ENCODE results near the gene MVB12B. TPM values are rescaled to one million over a fixed set of nuclear protein-coding genes. Genes with fewer than 3 reads are reported as not detected.

MVB12B gene
- total RNA-seq, 4 donors from 2014 or later: 6.1 to 18.0 (median 13.2) TPM

DNA sequence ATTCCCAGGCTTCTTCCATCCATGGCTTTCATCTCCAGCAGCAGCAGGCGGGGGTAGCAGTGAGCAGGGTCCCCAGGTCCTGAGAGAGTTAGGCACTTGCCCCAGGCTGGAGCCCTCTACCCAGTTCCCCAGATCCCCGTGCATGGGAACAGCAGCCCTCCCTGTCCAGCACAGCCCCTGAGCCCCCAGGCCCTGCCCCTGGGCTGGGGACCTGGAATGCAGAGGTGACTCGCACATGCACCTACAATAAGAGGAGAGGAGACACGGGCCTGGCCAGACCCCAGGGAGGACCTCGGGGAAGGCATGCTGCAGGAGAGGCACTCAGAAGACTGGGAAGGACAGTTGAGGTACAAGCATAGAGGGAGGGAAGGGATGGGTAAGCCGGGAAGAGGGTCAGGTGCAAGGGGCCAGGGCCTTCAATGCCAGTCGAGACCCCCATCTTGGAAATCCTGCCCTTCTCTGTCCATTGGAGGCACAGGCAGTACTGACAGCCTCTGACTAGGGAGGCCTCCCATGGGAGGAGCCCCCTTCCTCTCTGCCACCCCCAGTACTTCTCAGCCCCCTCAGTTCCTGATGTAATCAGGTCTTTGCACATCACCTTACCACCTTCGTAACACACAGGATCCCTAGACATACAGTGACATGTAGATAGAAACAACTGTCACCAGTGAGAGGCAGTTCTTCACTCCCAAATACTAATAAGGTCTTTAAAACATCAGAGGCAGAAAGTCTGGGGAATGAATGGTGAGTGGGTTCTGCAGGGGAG, 151.8 kb downstream of the MVB12B start:
- Histone ChIP-seq H3K9me3 (no peaks in the 10 kb centered on the region), H3K4me3 (no peak overlapping the region), H3K27ac (no peak overlapping the region), H3K36me3 (no peaks in the 10 kb centered on the region), H3K27me3 (no peaks in the 10 kb centered on the region), H3K4me1 (no peaks in the 10 kb centered on the region)
- in situ Hi-C loops (cut with MboI; ENCODE audit: low sequenced_read_pairs in 4 of 4): loop anchor here in 3 of 4 donors (25.0 kb wide), 2 partner anchors 166 to 1066 kb away; no protein-coding TSS in a partner anchor
- intact Hi-C loops (cut with DNase I; ENCODE audit: low total_unique reads): no loop called here
- DNase-seq (no peak), ATAC-seq (no peak)
- no peak for TF ChIP-seq POLR2A (IDR thresholded peaks at IDR 0.05)
- TF ChIP-seq CTCF (IDR thresholded peaks at IDR 0.05 in 4 of 5, conservative IDR thresholded peaks at IDR 0.05 in 1 of 5): no peak

- in situ Hi-C loops (cut with MboI; ENCODE audit: low sequenced_read_pairs in 4 of 4): loop anchor here in 3 of 4 donors (25.0 kb wide), 2 partner anchors 167 to 1067 kb away; no protein-coding TSS in a partner anchor
- Histone ChIP-seq H3K9me3 (no peaks in the 10 kb centered on the region), H3K27ac (no peak overlapping the region), H3K4me3 (no peak overlapping the region), H3K4me1 (no peaks in the 10 kb centered on the region), H3K27me3 (no peaks in the 10 kb centered on the region), H3K36me3 (no peaks in the 10 kb centered on the region)
- DNase-seq: no peak
- no peak for ATAC-seq
- TF ChIP-seq CTCF (IDR thresholded peaks at IDR 0.05 in 4 of 5, conservative IDR thresholded peaks at IDR 0.05 in 1 of 5): no peak
- no peak for TF ChIP-seq POLR2A (IDR thresholded peaks at IDR 0.05)
- intact Hi-C loops (cut with DNase I; ENCODE audit: low total_unique reads): no loop called here
Observed at GRCh38 chr9:126479515-126479914, 152.9 kb downstream of the MVB12B start.

DNA sequence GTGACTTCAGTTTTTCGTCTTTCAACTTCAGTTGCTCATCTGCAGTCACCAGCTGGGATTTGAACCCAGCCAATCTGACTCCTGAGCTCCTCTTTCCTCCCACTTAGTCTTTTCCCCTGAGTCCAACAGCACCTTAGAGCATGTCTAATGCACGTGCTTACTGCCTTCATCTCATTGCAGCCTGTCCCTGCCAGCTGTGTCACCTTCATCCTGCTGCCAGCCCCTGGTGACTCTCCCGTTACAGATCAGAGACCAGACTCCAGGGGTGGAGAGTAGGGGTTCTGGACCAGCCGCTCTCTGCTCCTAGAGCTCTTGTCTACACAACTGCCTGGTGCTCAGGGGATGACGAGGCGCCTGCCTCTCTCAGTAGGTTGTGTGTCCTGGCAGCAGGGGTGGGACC, 154.2 kb downstream of the MVB12B start:
- intact Hi-C loops (cut with DNase I; ENCODE audit: low total_unique reads) (no loop called here), in situ Hi-C loops (cut with MboI; ENCODE audit: low sequenced_read_pairs in 4 of 4) (loop anchor here in 3 of 4 donors (25.0 kb wide), 2 partner anchors 169 to 1069 kb away; no protein-coding TSS in a partner anchor)
- Histone ChIP-seq H3K9me3 (no peaks in the 10 kb centered on the region), H3K36me3 (no peaks in the 10 kb centered on the region), H3K4me1 (no peaks in the 10 kb centered on the region), H3K27me3 (no peaks in the 10 kb centered on the region), H3K4me3 (no peak overlapping the region), H3K27ac (no peak overlapping the region)
- DNase-seq (no peak), ATAC-seq (peak; percentile 21 to 29)
- no peak for TF ChIP-seq POLR2A (IDR thresholded peaks at IDR 0.05)

- Histone ChIP-seq H3K9me3 (no peaks in the 10 kb centered on the region), H3K27me3 (no peaks in the 10 kb centered on the region), H3K4me3 (no peak overlapping the region), H3K27ac (peak overlapping the region in 3 of 4 donors; percentile 22 to 61 (median 29)), H3K36me3 (no peaks in the 10 kb centered on the region), H3K4me1 (no peaks in the 10 kb centered on the region)
- TF ChIP-seq POLR2A (IDR thresholded peaks at IDR 0.05) (no peak), CTCF (IDR thresholded peaks at IDR 0.05 in 4 of 5, conservative IDR thresholded peaks at IDR 0.05 in 1 of 5) (no peak)
- in situ Hi-C loops (cut with MboI; ENCODE audit: low sequenced_read_pairs in 4 of 4) (loop anchor here in 3 of 4 donors (25.0 kb wide), 2 partner anchors 170 to 1070 kb away; no protein-coding TSS in a partner anchor), intact Hi-C loops (cut with DNase I; ENCODE audit: low total_unique reads) (no loop called here)
- ATAC-seq: no peak
- DNase-seq: no peak
Observed at GRCh38 chr9:126481862-126482261, 155.2 kb downstream of the MVB12B start.

DNA sequence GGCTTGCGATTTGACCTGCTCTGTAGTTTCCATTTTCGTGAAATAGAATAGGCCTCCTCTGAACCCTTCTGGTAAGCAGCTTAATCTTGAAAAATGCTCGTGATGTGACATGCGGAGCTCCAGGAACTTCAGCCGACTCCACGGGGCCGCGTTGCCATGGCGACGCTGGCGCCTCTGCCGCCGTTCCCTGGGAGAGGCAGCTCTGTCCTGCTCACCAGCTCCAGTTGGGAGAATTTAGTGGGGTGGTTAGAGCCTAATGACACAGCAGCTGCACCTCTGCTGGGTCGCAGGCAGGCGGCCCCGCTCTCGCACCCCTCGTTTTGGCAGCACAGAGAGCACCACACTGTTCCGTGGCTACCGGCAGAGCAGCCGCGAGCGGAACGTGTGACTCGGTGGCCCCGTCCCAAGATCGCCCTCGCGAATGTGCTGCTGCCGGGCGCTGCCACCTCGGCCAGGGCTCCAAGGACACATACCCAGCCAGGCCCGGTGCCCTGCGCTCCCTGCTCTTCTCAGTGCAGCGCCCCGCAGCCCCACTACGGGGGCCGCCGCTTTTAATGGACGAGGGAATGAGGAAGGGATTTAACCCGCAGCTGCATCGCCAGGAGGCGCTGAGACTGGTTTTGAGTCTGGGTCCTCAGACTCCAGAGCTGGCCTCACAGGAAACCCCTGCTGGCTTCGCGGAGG, 155.9 kb downstream of the MVB12B start:
- TF ChIP-seq CTCF (IDR thresholded peaks at IDR 0.05 in 4 of 5, conservative IDR thresholded peaks at IDR 0.05 in 1 of 5): peak in 1 of 5 experiments; percentile 15
- TF ChIP-seq POLR2A (IDR thresholded peaks at IDR 0.05): no peak
- H3K4me3 ChIP-seq: peak overlapping the region in 1 of 4 donors; percentile 4
- no peaks in the 10 kb centered on the region for H3K36me3 ChIP-seq
- no peaks in the 10 kb centered on the region for H3K9me3 ChIP-seq
- H3K4me1 ChIP-seq: no peaks in the 10 kb centered on the region
- in situ Hi-C loops (cut with MboI; ENCODE audit: low sequenced_read_pairs in 4 of 4) (loop anchor here in 3 of 4 donors (25.0 kb wide), 2 partner anchors 170 to 1070 kb away; no protein-coding TSS in a partner anchor), intact Hi-C loops (cut with DNase I; ENCODE audit: low total_unique reads) (no loop called here)
- no peaks in the 10 kb centered on the region for H3K27me3 ChIP-seq
- ATAC-seq (peak; percentile 60 to 81), DNase-seq (peak; percentile 38 to 52)
- H3K27ac ChIP-seq: peak overlapping the region in 3 of 4 donors; percentile 22 to 61 (median 29)
